LNCAP (cell line): ENCODE data around the gene NPR1.

Experiments used
- TF ChIP-seq, protein P1 (sequence below): fragments of 450-650 bp; IDR thresholded peaks from 2 replicates; pipeline ENCODE4 v1.5.1; 2017; ENCODE audit warnings: mild to moderate bottlenecking

The NPR1 gene

DNA sequence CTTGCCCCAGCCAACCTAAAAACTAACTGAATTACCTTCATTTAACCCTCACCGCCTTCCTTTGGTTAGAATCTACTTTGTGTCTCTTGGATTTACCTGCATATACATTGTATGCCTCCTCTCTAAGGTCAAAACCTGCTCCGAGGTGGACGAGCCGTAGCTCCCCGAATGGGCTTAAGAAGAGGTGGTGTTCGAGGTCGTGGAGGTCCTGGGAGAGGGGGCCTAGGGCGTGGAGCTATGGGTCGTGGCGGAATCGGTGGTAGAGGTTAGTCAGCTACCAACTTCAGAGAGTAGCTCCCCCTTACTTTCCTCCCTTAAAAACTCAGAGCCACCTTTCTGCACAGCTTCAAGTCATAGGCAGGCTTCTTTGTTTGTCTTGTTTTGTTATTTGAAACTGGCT lies 35.4 kb upstream of the NPR1 start:
- TF ChIP-seq, protein P1, sequence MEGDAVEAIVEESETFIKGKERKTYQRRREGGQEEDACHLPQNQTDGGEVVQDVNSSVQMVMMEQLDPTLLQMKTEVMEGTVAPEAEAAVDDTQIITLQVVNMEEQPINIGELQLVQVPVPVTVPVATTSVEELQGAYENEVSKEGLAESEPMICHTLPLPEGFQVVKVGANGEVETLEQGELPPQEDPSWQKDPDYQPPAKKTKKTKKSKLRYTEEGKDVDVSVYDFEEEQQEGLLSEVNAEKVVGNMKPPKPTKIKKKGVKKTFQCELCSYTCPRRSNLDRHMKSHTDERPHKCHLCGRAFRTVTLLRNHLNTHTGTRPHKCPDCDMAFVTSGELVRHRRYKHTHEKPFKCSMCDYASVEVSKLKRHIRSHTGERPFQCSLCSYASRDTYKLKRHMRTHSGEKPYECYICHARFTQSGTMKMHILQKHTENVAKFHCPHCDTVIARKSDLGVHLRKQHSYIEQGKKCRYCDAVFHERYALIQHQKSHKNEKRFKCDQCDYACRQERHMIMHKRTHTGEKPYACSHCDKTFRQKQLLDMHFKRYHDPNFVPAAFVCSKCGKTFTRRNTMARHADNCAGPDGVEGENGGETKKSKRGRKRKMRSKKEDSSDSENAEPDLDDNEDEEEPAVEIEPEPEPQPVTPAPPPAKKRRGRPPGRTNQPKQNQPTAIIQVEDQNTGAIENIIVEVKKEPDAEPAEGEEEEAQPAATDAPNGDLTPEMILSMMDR: no peak

DNA sequence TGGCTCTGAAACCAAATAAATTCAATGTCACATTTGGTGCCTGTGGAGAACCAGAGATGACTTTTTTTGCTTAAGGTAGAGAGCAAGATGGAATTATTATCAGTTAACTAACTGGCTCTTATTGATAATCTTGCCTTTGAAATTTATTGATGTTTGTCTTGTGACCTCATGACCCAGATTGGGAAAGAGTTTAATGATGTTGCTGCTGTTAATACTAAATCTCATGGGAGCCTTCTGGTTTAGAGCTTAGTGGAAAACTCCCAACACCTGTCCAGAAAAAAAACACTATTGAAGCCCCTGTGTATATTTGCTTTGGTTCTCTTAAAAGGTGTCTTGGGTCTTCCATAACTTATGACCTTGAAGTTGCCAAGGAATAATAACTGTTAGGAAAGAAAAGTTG lies 34.7 kb upstream of the NPR1 start:
- TF ChIP-seq, protein P1: no peak

DNA sequence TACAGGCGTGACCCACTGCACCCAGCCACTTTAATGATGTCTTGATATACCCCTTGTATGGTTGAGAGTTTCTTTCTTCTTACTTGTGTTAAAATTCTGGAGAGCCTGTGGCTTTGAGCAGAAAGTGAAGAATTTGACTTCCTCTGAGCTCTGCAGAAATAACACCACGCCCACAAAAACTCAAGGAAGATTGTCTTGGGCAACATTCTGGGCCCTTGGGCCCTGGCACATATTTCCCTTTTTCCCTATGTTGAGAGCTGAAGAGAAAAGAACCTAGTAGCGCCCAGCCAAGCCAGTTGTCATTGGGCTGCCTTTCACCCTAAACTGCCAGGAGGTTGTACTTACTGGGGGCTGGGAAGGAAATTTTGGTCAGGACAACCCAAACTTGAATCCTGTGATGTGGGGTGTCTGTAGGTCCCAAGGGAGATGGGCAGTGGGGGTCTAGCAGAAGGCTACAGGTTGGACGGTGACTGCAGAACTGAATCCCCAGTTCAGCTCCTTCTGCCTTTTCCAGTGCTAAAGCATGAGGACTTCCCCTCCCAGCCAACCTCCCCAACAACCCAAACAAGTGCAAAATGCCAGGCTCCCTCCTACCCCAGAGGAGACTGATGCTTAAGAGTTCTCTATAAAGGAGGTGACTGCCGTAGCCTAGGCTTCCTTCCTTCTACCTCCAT lies 31.7 kb upstream of the NPR1 start:
- TF ChIP-seq, protein P1: no peak

DNA sequence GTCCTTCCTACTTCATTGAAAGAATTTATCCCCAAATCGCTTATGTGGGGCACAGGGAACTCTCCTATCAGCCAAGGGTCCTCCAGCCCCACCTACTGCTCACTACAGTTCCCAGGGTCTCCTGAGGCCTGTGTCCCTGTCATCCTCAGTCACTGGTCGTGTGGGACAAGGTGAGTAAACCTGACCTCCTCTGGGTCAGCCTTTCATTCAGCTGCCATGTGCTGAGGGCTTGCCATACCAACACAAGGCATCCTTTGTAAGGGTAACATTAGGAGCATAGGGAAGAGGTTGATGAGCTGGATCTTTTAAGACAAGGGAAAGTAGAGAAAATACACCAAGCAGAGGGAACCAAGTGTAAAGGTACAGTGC lies 31.2 kb upstream of the NPR1 start:
- TF ChIP-seq, protein P1: no peak

DNA sequence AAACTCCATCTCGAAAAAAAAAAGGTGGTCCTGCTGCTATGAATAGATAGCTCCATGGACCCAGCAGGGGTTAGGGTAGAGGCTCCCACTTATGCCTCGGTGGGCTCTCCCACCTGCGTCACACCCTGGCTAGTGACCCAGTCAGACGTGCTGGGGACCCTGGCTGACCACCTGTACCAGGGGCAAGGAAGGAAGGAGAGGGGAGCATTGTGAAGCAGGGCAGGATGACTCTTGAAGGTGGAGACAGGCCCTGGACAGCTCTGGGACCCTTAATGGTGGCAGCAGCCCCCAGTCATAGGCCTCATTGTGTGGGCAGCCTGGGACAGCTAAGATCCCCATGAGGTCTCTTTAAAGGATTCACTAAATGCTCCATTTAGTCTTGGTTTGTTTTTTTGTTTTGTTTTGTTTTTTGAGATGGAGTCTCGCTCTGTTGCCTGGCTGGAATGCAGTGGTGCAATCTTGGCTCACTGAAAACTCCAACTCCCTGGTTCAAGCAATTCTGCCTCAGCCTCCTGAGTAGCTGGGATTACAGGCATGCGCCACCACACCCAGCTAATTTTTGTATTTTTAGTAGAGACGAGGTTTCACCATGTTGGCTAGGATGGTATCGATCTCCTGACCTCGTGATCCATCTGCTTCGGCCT lies 30.4 kb upstream of the NPR1 start:
- TF ChIP-seq, protein P1: no peak

DNA sequence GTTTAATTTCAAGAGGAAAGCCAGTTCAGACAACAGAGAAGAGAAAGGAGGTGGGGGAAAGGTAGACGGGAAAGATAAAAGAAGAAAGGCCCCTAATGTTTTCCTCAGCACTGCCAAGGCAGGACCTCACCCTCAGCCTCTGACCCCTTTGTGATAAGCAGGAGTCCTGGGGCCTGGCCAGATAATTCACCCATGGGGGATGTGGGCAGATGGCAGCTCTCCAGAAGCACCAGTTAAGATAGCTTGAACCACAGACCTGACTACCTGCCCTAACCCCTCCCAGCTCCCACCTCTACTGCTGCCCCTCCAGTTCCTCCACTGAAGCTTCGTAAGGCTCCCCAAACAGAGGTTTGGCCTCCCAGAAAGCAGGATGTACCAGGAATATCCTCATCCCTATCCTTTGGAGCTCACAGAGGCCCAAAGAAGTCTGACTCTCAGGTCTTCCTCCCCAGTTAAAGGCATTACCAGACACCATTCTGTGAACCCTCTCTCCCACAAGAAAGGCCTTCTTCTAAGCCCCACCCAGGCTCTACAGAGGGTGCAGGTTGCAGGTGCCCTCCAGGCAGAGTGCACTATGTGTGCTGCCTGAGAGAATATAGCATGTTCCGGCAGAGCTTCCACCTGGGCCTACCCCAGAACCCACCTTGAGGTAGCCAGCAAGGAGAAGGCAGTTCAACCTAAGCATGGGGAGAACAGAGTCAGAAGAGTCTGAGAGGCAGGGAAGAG lies 29.2 kb upstream of the NPR1 start:
- TF ChIP-seq, protein P1: no peak

DNA sequence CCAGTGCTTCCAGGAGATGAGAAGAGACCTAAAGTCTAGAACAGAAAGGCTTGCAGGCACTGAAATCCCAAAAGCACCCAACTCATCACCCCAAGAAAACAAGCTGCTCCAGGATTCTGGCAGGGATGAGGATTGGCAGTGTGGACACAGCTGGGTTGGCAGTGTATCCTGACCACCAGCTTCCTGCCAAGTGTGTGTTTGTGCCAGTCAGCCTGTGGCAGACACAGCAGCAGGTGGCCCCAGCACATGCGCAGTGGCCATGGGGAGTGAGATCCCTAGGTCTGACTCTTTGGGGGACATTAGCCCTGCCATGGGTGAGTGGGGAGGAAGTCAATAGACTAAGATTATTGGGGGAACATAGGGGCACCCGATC lies 28.6 kb upstream of the NPR1 start:
- TF ChIP-seq, protein P1: no peak
